SK-N-SH treated with all-trans-retinoic acid at 6 μM for 48 hours (cell line): ENCODE results near the gene ICE1.

Experiments
- ESRRG ChIP-seq: fragments of 250-450 bp; sonication (Bioruptor Pico); IDR thresholded peaks from 2 replicates; pipeline ENCODE4 v1.6.1; 2021; ENCODE audit warnings: mild to moderate bottlenecking
- GLIS3 ChIP-seq: fragments of 250-450 bp; sonication (Bioruptor Pico); IDR thresholded peaks from 2 replicates; pipeline ENCODE4 v1.5.0; 2020; ENCODE audit warnings: mild to moderate bottlenecking, moderate library complexity
- RARB ChIP-seq: fragments of 250-450 bp; sonication (Bioruptor Pico); IDR thresholded peaks from 2 replicates; pipeline ENCODE4 v1.8.0; 2021; ENCODE audit warnings: mild to moderate bottlenecking, moderate library complexity
- TCF4 ChIP-seq: fragments of 250-450 bp; sonication (Bioruptor Pico); IDR thresholded peaks from 2 replicates; pipeline ENCODE4 v1.8.0; 2021; ENCODE audit warnings: mild to moderate bottlenecking, moderate library complexity, borderline replicate concordance
- TSHZ2 ChIP-seq: fragments of 250-450 bp; sonication (Bioruptor Pico); IDR thresholded peaks from 2 replicates; pipeline ENCODE4 v1.5.0; 2020; ENCODE audit warnings: mild to moderate bottlenecking, moderate library complexity
- ZFP3 ChIP-seq: fragments of 250-450 bp; sonication (Bioruptor Pico); IDR thresholded peaks from 2 replicates; pipeline ENCODE4 v1.5.0; 2020; ENCODE audit warnings: mild to moderate bottlenecking, moderate library complexity
- ZNF70 ChIP-seq: fragments of 450-650 bp; formaldehyde crosslinking; IDR thresholded peaks from 2 replicates; pipeline ENCODE4 v1.5.0; 2020; ENCODE audit warnings: mild to moderate bottlenecking, moderate library complexity
- TF ChIP-seq, protein P1 (sequence below): fragments of 250-450 bp; sonication (Bioruptor Pico); IDR thresholded peaks from 2 replicates; pipeline ENCODE4 v1.8.0; 2020; ENCODE audit warnings: mild to moderate bottlenecking, moderate library complexity, borderline replicate concordance
- TF ChIP-seq, protein P2 (sequence below): fragments of 250-450 bp; sonication (Bioruptor Pico); IDR thresholded peaks from 2 replicates; pipeline ENCODE4 v1.5.1; 2021; ENCODE audit warnings: mild to moderate bottlenecking, moderate library complexity

DNA sequence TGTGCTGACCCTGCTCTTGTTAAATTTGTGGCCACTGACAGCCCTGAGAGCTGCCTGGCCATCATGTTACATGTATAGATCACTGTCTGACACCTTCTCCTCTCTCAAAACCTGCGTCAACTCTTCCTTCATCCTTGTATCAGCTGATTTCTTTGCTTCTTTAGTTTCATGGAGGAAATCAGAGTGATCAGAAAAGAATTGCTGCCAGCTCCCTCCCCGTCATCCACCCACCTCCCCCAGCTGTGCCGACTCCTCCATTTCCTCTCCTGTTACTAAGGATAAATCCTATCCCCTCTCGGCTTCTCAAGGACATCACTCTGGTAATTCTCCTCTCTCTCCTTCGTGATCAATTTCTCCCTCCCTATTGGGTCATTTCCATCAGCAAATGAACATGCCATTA is 108.9 kb downstream of the ICE1 start:
- TF ChIP-seq, protein P1, sequence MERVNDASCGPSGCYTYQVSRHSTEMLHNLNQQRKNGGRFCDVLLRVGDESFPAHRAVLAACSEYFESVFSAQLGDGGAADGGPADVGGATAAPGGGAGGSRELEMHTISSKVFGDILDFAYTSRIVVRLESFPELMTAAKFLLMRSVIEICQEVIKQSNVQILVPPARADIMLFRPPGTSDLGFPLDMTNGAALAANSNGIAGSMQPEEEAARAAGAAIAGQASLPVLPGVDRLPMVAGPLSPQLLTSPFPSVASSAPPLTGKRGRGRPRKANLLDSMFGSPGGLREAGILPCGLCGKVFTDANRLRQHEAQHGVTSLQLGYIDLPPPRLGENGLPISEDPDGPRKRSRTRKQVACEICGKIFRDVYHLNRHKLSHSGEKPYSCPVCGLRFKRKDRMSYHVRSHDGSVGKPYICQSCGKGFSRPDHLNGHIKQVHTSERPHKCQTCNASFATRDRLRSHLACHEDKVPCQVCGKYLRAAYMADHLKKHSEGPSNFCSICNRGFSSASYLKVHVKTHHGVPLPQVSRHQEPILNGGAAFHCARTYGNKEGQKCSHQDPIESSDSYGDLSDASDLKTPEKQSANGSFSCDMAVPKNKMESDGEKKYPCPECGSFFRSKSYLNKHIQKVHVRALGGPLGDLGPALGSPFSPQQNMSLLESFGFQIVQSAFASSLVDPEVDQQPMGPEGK (CRISPR knock-in tag) = no peak
- TF ChIP-seq GLIS3 = no peak
- no peak for TF ChIP-seq ESRRG (CRISPR knock-in tag)
- TF ChIP-seq, protein P2, sequence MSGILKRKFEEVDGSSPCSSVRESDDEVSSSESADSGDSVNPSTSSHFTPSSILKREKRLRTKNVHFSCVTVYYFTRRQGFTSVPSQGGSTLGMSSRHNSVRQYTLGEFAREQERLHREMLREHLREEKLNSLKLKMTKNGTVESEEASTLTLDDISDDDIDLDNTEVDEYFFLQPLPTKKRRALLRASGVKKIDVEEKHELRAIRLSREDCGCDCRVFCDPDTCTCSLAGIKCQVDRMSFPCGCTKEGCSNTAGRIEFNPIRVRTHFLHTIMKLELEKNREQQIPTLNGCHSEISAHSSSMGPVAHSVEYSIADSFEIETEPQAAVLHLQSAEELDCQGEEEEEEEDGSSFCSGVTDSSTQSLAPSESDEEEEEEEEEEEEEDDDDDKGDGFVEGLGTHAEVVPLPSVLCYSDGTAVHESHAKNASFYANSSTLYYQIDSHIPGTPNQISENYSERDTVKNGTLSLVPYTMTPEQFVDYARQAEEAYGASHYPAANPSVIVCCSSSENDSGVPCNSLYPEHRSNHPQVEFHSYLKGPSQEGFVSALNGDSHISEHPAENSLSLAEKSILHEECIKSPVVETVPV (CRISPR knock-in tag) = no peak
- no peak for TF ChIP-seq RARB (CRISPR knock-in tag)
- no peak for TF ChIP-seq TCF4 (CRISPR knock-in tag)
- no peak for TF ChIP-seq TSHZ2 (CRISPR knock-in tag)
- no peak for TF ChIP-seq ZNF70 (CRISPR knock-in tag)
- TF ChIP-seq ZFP3 (CRISPR knock-in tag) = no peak
